Stimulated activated CD8-positive, alpha-beta memory T cell treated with anti-CD3 and anti-CD28 coated beads, Interleukin-2, amount 100 ng/mL, for 1 hour (primary cell): ENCODE results near the gene BMPR1B.

ENCODE experiments used
- DNase-seq, 2 donors: peaks; one replicate each; pipeline ENCODE4 v3.0.0-alpha.2; 2020; ENCODE audit warnings: low read depth in 2 of 2

The BMPR1B gene

DNA sequence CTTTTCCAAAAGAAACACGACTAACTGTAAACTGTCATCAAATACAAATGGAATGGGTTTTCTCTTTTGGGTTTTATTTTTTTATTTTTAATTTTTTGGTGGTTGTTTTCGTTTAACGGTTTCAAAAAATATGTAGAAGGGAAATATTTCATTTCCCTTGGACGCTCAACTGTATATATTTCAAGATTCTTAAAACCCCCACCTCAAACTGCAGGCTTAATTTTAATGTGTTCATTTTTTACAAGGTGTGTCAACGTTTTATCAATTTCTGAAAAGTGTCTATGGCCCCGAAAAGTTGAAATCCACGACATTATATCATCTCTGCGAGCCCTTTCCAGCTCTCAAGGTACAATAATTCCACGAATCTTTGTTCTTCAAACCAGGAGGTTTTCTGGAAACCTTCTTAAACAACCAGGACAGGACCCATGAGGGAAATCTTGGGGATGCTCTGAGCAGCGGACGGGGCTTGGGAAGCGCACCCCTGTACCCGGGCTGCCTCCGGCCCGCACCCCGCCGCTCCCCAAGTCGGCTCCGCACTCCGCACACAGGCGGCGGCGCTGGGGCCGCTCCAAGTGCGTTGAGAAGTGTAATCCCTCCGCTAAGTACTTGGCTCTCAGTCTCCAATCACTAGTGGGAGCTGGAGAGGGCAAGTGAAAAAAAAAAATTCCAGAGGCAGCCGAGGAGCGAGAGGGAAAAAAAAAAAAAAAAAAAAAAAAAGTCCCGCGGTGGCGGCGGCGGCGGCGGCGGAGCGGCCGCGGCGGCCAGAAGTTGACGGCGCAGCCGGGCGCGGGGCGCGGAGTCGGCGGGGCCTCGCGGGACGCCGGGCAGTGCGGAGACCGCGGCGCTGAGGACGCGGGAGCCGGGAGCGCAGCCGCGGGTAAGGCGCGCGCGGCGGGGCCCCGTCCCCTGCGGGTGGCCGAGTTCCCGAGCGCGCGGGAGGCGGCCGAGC is at the start of gene BMPR1B:
Gene BMPR1B, plus strand, starts transcription at position 764 of the 949 bp plus-strand sequence. CDS start 346,470 bp downstream, outside the sequence.
- no peak for DNase-seq

DNA sequence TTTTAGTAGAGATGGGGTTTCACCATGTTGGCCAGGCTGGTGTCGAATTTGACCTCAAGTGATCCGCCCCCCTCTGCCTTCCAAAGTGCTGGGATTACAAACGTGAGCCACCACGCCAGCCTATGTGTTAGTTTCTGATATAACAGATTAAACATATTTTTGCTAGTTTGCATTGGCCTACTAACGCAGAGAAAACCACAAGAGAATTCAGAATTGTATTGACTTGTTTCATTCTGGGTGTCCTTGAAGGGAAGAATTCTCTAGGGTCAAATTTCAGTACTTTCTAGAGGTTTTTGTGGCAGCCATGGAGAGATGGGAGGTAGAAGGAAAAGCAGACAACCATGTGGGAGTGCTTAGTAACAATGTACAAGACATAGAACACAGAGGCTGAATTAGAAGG is 46.1 kb upstream of the BMPR1B start:
- no peak for DNase-seq

DNA sequence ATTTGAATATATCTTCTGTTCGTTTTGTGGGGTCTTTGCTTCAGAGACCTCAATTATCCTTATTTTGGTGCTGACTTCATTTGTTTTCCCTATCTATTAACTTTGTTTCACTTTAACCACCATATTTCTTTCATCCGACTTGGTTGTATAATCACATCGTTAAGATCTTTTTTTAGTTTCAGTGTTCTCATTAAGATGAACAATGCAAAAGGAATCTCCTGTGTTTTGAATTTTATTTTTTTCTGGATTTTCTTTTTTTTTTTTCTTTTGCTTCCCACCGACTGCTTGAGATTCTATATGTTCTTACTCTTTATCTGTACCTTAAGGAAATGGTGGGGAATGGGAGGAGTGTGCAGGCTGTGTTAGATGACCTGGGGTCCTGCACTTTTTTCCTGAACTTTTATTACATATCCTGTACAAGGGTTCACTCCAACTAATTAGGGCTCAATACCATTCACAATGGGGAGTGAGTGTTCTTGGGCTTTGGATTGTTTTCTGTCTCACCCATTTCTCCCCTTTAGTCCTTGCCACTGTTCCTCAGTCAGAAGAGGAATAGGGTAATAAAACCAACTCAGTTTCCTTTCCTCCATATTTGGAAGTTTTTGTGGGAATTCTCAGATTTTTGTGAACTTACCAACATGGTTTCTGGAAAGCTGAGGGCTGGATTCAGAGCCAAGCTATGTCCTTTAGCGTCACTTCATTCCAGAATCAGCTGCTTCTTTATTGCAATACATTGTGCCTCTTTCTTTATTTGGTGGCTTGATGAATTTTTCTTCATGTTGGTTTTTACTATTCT is 43.2 kb upstream of the BMPR1B start:
- no peak for DNase-seq

DNA sequence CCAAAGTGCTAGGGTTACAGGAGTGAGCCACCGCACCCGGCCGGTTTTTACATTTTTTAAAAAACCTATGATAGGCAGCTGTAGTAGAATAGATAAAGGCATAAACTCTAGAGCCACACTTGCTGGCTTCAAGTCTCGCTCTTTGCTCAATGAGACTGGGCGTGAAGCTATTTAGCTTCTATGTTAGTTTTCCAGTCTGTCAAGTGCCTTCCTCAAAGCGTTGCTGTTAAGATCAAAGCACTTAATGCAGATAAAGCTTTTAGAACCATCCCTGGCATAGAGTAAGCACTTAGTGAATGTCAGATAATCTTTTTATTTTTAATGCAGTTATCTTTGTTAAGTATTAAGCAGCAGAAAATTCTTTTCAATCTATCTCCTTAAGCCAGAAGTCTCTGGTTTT is 42.0 kb upstream of the BMPR1B start:
- no peak for DNase-seq

DNA sequence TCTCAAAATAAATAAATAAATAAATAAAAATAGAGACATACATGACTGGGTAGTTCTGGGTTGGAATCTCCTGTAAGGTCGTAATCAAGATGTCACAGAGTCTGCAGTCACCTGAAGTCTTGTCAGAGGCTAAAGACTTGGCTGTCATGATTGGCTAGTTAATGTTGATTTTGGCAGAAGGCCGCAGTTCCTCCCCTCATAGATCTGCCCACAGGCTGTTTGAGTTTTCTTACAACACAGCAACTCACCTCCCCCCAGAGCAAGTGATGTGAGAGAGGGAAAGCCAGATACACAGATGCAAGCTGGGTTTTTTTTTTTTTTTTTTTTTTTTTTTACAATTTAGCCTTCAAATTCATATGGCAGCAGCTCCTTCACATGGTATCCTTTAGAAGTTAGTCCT is 36.4 kb upstream of the BMPR1B start:
- no peak for DNase-seq

DNA sequence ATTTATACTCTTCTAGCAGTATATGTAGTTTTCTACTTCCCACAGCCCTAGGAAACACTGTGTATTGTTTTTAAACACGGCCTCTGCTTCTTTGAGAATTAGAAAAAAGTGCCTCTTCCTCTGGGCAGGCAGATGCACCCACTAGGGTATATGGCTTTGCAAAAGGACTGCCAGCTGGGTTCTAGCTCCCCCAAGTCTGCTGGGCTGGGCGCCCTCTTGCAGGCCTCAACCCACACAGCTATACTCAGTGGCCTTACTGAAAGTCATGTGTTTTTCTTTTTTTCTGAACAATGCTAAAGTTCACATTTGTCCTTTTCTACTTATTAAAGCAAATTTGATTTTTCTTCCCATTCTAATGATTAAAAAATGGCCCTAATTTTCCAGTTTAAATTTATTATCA is 35.5 kb upstream of the BMPR1B start:
- no peak for DNase-seq

DNA sequence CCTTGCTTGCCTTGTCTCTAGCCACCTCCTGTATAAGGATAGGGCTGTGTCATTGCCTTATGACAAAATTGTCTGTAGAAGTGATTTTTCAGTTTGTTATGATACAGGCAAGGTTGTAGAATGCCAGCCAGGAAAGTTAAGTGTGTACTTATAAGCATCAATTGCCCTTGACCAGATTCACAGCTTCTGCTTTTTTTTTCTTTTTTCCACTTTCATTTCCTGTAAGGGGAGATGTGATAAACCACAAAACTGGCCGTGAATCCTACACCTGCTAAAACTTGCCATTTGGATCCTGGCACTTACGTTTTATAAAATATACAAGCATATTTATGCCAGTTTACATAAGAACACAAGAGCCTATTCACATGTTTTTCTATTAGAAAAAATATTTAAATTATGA is 35.0 kb upstream of the BMPR1B start:
- no peak for DNase-seq

DNA sequence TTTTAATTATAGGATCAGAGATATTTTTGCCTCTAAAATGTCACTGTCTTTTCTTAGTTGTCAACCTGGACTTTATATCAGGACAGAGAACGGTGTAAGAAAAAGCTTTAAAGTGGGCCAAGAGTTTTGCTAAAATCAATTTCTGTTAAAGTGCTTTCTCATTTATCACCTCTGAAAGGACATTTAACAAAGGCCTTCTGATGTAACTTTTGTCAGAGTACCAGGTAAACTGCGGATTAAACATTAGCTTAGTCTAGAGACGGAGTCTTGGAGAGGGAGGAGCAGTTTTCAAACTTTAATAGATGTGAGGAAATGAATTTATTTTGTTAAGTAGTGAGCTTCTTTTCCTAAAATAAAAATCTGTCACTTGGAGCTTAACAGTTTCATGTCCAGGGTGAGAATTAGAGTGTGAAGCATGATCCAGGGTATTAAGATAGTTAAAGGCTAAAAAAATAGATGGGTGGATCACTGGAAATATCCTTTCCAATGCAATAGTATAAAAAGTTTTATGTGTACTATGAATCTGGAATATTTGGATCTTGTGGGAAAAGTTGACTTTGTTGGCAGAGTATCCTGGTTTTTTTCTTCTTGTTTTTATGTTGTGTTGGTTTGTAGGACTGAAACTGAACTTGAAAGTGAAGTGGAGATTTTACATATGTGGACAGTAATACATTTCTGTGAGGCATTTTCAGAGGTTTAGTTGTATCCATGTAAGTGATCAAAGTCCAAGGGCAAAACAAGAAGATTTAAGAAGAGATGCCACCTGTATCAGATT is 33.6 kb upstream of the BMPR1B start:
- DNase-seq: no peak

DNA sequence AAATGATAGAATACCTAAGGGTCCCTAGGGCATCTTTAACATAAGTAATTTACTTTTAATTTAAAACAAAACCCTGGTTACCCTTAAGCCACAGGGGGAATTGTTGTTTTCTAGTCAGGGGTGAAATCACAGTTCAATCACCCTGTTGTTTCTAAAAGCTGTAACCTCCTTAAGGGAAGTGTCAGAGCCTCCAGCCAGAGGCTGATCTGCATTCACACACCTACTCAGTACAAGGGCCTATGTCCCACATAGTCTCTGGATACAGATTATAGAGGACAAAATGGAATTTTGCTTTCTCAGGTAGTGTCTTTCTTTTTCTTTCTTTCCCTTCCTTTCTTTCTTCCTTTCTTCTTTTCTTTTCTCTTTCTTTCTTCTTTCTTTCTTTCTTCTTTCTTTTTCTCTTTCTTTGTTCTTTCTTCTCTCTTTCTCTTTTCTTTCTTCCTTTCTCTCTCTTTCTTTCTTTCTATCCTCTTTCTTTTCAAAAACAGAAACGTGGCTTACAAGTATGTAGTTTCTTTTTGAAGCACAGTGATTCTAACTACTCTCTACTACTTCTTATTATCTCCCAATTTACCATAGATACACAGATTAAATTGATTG is 31.1 kb upstream of the BMPR1B start:
- no peak for DNase-seq

DNA sequence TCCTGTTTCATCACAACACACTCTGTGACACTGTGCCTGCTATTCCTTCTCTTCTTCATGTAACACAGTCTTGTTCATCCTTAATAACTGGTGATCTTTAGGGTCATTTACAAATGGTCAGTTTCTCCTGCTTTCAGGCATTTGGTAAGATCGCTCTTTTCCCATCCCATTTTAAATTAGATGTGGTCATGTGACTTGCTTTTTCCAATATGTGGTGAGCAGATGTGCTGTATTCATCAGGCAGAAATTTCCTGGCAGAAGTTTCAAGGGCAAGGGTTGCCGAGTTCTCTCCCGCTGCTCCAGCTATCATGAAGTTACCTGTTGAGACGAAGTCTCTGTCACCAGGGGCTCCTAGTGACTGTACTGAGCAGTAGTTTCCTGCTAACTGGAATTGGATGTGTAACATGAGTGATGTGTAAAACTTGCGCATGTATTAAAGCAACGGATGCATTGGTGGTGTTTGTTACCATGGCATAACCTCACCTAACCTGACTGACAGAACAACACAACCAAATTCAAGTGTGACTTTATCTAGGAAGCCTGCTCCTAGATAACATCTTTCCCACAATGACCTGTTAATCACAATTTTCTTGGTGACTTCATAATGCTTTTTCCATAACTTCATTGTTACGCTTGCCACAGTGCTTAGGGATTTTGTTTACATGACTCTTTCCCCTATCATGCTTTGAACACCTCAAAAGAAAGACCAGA is 29.5 kb upstream of the BMPR1B start:
- DNase-seq: no peak

DNA sequence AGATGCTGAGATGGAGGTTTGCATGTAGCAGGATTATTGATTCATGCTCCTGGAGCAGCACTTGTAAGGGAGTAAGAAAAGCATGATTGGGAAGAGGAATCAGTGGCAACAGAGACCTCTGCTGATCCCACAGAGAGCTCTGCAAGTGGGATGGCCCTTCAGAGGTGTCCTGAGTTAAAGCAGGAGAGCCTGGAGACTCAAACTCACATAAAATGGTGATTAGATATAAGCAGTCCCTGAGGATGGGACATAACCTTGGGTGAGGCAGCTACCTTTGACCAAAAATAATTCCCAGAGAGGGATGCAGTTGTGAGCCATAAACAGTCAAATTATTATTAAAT is 25.4 kb upstream of the BMPR1B start:
- DNase-seq: no peak

DNA sequence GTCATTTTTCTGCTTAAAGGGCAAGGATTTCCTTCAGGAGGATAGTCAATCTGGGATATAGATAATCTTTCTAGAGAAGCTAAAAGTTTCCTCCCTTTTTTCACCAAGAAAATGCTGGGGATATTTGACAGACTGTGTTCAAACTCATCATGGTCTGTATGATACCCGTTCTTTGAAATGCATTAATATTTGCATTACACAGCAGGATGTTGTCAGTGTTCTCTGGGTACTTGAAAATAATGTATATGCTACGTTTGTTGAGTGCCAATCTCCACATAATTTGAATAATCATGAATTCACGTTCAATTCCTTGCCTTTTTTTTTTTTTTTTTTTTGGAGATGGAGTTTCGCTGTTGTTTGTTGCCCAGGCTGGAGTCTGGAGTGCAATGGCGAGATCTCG is 18.0 kb upstream of the BMPR1B start:
- DNase-seq: no peak

DNA sequence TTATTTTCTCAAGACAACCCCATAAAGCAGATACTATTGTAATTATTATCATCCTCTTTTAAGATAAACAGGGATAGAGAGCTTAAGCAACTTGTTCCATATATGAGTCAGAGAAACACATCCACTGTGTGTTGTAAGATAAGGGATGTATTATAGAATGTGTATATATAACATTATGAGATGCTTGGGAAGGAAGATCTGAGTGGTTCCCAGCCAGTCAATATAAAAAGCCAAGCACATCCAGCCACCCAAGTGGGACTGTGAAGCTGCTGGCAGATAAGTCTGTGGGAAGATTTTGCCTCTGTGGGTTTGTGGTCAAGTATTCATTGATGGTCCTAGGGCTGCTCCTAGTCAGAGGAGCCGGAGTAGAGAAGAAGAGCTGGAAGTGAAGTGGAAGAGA is 16.5 kb upstream of the BMPR1B start:
- no peak for DNase-seq

DNA sequence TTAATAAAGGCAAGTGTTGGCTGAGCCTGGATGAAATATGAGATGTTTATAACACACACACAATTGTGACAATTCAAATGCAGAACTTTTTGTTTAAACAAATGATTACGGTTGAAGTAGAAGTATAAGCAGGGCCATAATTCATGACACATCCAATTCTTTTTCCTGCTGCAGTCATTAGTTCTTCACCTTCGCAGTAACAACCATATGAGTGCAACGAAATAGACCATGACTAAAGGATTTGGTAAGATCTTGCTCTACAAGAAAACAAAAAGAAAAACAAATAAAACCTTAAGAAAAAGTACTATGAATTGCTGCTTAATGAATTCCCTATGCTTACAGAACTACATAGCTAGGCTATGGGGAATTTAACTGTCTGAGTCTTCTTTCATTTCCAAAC is 13.9 kb upstream of the BMPR1B start:
- no peak for DNase-seq

DNA sequence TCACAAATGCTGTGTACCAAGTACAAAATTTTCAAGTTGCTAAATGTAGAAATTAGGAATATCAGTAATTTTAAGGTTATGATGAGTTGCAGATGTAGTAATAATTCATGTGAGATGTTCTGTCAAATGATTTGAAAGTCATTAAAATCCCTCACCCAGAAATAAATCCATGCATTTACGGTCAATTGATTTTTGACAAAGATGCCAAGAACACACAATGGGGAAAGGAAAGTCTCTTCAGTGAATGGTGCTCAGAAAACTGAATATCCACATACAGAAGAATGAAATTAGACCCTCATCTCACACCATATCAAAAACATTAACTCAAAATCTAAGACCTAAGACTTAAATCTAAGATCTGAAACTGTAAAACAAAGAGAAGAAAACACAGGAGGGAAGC is 12.9 kb upstream of the BMPR1B start:
- DNase-seq: no peak

DNA sequence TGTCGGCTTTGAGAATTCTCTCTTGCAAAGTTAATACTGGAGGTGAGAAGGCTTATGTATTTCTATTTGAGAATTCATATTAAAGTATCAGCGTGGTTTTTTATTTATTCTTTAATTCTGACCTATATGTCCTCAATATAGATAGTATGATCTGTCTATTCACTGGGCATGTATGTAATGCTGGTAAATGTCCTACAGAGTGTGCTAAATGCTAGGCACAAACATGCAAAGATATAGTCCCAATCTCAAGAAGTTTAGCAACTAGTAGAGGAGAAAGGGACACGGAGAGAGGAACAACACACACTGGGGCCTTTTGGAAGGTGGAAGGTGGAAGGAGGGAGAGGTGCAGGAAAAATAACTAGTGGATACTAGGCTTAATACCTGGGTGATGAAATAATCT is 11.0 kb upstream of the BMPR1B start:
- no peak for DNase-seq

DNA sequence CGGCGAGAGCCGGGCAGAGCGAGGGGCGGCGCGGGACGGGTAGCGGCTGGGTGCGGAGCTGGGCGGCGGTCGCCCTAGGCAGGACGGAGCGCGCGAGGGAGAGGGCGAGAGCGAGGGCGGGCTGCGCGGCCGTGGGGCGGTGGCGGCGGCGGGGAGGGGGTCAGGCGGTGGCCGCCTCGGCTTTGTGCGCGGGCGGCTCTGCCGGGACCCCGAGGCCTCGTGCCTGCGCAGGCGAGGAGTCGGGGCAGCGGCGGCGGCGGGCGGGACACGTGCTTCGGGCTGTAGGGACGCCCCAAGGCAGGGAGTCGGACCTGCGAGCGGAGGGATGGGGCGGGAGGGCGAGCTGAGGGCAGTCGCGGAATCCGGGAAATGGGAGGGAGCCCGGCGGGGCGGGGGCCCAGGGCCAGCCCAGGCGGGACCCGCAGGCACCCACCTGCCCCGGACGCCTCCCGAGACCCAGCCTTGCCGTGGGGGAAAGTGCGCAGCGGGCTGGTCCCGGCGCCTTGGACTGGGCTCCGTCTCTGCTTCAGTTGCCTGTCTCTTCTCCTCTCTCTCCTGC is 465 bp downstream of the BMPR1B start:
- DNase-seq: no peak

DNA sequence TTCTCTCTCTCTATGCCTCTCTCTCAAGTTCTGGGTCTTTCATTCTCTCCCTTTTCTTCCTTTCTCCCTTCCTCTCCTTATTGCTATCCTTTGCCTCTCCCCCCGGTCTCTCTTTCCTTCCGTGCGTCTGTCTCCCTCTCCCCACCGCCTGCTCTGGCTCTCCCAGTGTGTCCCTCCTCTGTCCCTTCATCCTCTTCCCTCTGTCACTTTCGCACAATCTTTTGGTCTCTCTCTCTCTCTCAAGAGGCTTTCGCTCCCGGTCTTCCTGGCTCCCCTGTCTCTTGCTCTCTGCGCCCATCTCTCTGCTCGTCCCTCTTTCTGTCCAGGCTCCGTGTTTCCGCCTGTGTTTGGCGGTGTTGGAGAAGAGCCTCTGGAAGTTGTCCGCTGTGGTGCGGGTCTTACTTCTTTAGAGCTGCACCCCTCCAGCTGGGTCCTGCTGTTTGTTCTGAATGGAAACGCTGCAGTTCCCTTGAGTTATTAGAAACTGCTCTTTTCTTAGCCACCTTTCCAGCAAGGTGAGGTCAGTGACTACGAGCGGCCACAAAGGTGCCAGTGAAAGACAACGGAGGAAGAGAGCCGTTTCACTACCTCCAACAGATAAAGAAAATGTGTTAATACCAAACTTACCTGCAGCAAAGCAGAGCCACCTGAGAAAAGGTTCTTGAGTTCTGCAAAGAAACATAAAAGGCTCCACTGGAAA is 1.1 kb downstream of the BMPR1B start:
- DNase-seq: no peak

DNA sequence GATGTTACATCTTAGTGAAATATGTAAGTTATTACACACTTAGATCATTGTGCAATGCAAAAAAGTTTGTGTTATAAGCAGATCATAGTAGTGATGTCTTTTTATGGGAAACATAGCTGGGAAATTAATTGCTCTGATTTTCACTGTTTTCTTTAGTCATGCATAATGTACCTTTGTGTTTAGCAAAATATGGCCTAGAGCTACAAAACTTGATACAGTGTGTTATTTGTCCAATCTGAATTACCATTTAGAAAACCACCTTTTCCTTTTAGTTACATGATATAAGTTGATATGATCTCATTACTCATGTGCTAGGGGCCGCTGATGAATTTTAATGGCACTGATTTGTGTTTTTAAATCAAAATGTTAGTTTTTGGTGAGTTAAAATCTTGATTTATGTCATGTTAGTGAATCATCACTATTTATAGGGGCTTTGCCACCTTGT is 2.0 kb downstream of the BMPR1B start:
- no peak for DNase-seq

DNA sequence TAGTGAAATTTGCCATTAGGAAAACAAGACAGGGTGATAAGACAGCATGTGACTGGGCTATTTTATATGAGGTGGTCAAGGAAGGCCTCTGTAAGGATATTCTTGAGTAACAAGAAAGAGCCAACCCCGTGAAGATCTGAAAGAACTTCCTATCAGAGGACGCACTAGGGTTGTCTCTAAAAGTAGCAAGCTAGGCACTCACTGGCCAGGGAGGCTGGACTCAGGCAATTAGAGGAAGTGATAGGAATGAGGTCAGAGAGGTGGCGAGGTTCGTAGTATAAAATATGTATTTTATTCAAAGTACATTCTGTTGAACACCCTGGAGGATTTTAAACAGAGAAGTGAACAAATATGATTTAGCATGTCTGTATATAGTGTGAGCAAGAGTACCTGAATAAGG is 4.6 kb downstream of the BMPR1B start:
- no peak for DNase-seq
